ENCODE results near the gene DAG1. TPM values are rescaled to one million over a fixed set of nuclear protein-coding genes. Genes with fewer than 3 reads are reported as not detected.

Gene DAG1
- total and polyA plus RNA-seq, 7 donors, result 4.2 to 73.4 (median 42.8) TPM

- intact Hi-C loops (cut with DNase I), result no loop called here
- Histone ChIP-seq H3K9me3 (no peaks in the 10 kb centered on the region), H3K4me1 (peaks cover 0 to 16% (median 10%) of the 10 kb centered on the region in 4 donors), H3K36me3 (peaks cover 12 to 48% (median 30%) of the 10 kb centered on the region in 4 donors), H3K27me3 (no peaks in the 10 kb centered on the region), H3K4me3 (no peak overlapping the region), H3K27ac (no peak overlapping the region)
- DNase-seq, result no peak
- TF ChIP-seq CTCF (IDR thresholded peaks at IDR 0.05) (no peak), EP300 (IDR thresholded peaks at IDR 0.05) (no peak), POLR2A (IDR thresholded peaks at IDR 0.05) (no peak), POLR2AphosphoS5 (IDR thresholded peaks at IDR 0.05) (no peak)
- 92 to 94% methylated on average over 10 of the region's 10 CpGs for WGBS, 2 donors
Observed at GRCh38 chr3:49531218-49531617, 61.2 kb downstream of the DAG1 start.

- intact Hi-C loops (cut with DNase I), result no loop called here
Observed at GRCh38 chr3:49531715-49532114, 61.6 kb downstream of the DAG1 start.

GRCh38 chr3:49533031-49533430, 63.0 kb downstream of the DAG1 start:
- H3K4me3 ChIP-seq, result no peak overlapping the region
- WGBS, 2 donors, result 95 to 96% methylated on average over 13 of the region's 13 CpGs
- no peak overlapping the region for H3K27ac ChIP-seq

More at GRCh38 chr3:49531715-49532114, 61.6 kb downstream of the DAG1 start:
- Histone ChIP-seq H3K27me3 (no peaks in the 10 kb centered on the region), H3K9me3 (no peaks in the 10 kb centered on the region), H3K4me1 (peaks cover 0 to 16% (median 10%) of the 10 kb centered on the region in 4 donors), H3K36me3 (peaks cover 12 to 48% (median 30%) of the 10 kb centered on the region in 4 donors), H3K27ac (no peak overlapping the region), H3K4me3 (no peak overlapping the region)
- TF ChIP-seq POLR2A (IDR thresholded peaks at IDR 0.05) (no peak), POLR2AphosphoS5 (IDR thresholded peaks at IDR 0.05) (no peak), CTCF (IDR thresholded peaks at IDR 0.05) (no peak), EP300 (IDR thresholded peaks at IDR 0.05) (no peak)
- DNase-seq, result no peak
- WGBS, 2 donors, result 94 to 95% methylated on average over 16 of the region's 16 CpGs

GRCh38 chr3:49533786-49534519, 63.9 kb downstream of the DAG1 start:
- no peak overlapping the region for H3K4me3 ChIP-seq
- peaks cover 12 to 48% (median 30%) of the 10 kb centered on the region in 4 donors for H3K36me3 ChIP-seq
- H3K27me3 ChIP-seq, result no peaks in the 10 kb centered on the region
- 89 to 90% methylated on average over 9 of the region's 9 CpGs for WGBS, 2 donors
- peak; percentile 81 for DNase-seq
- H3K9me3 ChIP-seq, result no peaks in the 10 kb centered on the region
- peak overlapping the region; percentile 32 to 64 (median 52) for H3K27ac ChIP-seq
- TF ChIP-seq POLR2A (IDR thresholded peaks at IDR 0.05) (no peak), EP300 (IDR thresholded peaks at IDR 0.05) (no peak), POLR2AphosphoS5 (IDR thresholded peaks at IDR 0.05) (no peak), CTCF (IDR thresholded peaks at IDR 0.05) (no peak)
- intact Hi-C loops (cut with DNase I), result no loop called here
- peaks cover 0 to 16% (median 10%) of the 10 kb centered on the region in 4 donors for H3K4me1 ChIP-seq

More at GRCh38 chr3:49533031-49533430, 63.0 kb downstream of the DAG1 start:
- peaks cover 0 to 16% (median 10%) of the 10 kb centered on the region in 4 donors for H3K4me1 ChIP-seq
- no peak for DNase-seq
- intact Hi-C loops (cut with DNase I), result no loop called here
- H3K27me3 ChIP-seq, result no peaks in the 10 kb centered on the region
- H3K9me3 ChIP-seq, result no peaks in the 10 kb centered on the region
- H3K36me3 ChIP-seq, result peaks cover 12 to 48% (median 30%) of the 10 kb centered on the region in 4 donors
- TF ChIP-seq CTCF (IDR thresholded peaks at IDR 0.05) (no peak), POLR2A (IDR thresholded peaks at IDR 0.05) (no peak), EP300 (IDR thresholded peaks at IDR 0.05) (no peak), POLR2AphosphoS5 (IDR thresholded peaks at IDR 0.05) (no peak)

Measured in sigmoid colon (tissue), 7 donors.